SHP77 (cell line): ENCODE measurements around the gene WDR83.
"Not testable (repeated sequence)": the region's sequence is repeated elsewhere in the genome, so short reads cannot be mapped to it uniquely, and the experiment has no call there.

Source experiments
- DNase-seq, 2 experiments: peaks; one replicate each; lab custom pipeline; 2025; lab: John Stamatoyannopoulos, UW

WDR83 gene

GRCh38 chr19:12685831-12686230 lies 19.2 kb downstream of the WDR83 start:
- DNase-seq = no peak

GRCh38 chr19:12687496-12688196 lies 21.0 kb downstream of the WDR83 start, which contains the start of gene GNG14:
TSS of gene GNG14 (plus strand) at chr19:12687998. CDS start at chr19:12688049, 51 bp downstream.
- DNase-seq = no peak

- no peak for DNase-seq
These were observed 22.4 kb downstream of the WDR83 start for GRCh38 chr19:12689012-12689411.

- DNase-seq = no peak
These were observed 23.1 kb downstream of the WDR83 start for GRCh38 chr19:12689581-12690216.

- DNase-seq = no peak
These were observed 26.4 kb downstream of the WDR83 start for GRCh38 chr19:12692960-12693359.

- no peak for DNase-seq
These were observed 28.0 kb downstream of the WDR83 start for GRCh38 chr19:12694641-12695040.

GRCh38 chr19:12695096-12695495 lies 28.5 kb downstream of the WDR83 start:
- DNase-seq = no peak

GRCh38 chr19:12695514-12695913 lies 28.9 kb downstream of the WDR83 start:
- no peak for DNase-seq

GRCh38 chr19:12695997-12696365 lies 29.4 kb downstream of the WDR83 start:
- no peak for DNase-seq

GRCh38 chr19:12696366-12697335 lies 30.0 kb downstream of the WDR83 start, which contains the start of gene FBXW9:
TSS of gene FBXW9 (minus strand) at chr19:12696631. CDS start at chr19:12696581, 50 bp downstream.
- peak; percentile 89 to 91 for DNase-seq

- not testable (repeated sequence) for DNase-seq
These were observed 30.8 kb downstream of the WDR83 start for GRCh38 chr19:12697425-12697824.

GRCh38 chr19:12698138-12698537 lies 31.5 kb downstream of the WDR83 start:
- DNase-seq = no peak

GRCh38 chr19:12701596-12702282 lies 35.1 kb downstream of the WDR83 start:
- DNase-seq = no peak

GRCh38 chr19:12703046-12703445 lies 36.4 kb downstream of the WDR83 start:
- DNase-seq = peak in 1 of 2 experiments; percentile 7

GRCh38 chr19:12705169-12705568 lies 38.6 kb downstream of the WDR83 start:
- DNase-seq = no peak

- DNase-seq = no peak
These were observed 39.2 kb downstream of the WDR83 start for GRCh38 chr19:12705654-12706331.

- DNase-seq = no peak
These were observed 39.7 kb downstream of the WDR83 start for GRCh38 chr19:12706332-12706718.

GRCh38 chr19:12708641-12709040 lies 42.0 kb downstream of the WDR83 start:
- no peak for DNase-seq

- no peak for DNase-seq
These were observed 44.6 kb downstream of the WDR83 start for GRCh38 chr19:12711187-12711586.

- DNase-seq = not testable (repeated sequence)
These were observed 45.5 kb downstream of the WDR83 start for GRCh38 chr19:12712077-12712476.

GRCh38 chr19:12713304-12713703 lies 46.7 kb downstream of the WDR83 start:
- not testable (repeated sequence) for DNase-seq
